Measurements from ENCODE around the gene VTN. TPM values are rescaled to one million over a fixed set of nuclear protein-coding genes. Genes with fewer than 3 reads are reported as not detected.

The VTN gene
- total and polyA plus RNA-seq, 2 experiments from 2014 or later, result 0.16 TPM; not detected in 1

DNA sequence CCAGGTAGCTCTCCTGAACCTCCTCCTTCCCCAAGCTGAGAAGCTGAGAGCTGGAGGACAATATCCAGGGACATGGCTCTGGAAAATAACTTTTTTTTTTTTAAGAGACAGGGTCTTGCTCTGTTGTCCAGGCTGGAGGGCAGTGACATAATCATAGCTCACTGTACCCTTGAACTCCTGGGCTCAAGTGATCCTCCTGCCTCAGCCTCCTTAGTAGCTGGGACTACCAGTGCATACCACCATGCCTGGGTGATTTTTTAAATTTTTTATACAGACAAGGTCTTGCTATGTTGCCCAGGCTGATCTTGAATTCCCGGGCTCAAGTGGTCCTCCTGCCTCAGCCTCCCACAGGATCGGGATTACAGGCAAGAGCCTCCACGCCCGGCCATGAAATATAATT is 29.7 kb upstream of the VTN start (continued):
- TF ChIP-seq, protein P1, sequence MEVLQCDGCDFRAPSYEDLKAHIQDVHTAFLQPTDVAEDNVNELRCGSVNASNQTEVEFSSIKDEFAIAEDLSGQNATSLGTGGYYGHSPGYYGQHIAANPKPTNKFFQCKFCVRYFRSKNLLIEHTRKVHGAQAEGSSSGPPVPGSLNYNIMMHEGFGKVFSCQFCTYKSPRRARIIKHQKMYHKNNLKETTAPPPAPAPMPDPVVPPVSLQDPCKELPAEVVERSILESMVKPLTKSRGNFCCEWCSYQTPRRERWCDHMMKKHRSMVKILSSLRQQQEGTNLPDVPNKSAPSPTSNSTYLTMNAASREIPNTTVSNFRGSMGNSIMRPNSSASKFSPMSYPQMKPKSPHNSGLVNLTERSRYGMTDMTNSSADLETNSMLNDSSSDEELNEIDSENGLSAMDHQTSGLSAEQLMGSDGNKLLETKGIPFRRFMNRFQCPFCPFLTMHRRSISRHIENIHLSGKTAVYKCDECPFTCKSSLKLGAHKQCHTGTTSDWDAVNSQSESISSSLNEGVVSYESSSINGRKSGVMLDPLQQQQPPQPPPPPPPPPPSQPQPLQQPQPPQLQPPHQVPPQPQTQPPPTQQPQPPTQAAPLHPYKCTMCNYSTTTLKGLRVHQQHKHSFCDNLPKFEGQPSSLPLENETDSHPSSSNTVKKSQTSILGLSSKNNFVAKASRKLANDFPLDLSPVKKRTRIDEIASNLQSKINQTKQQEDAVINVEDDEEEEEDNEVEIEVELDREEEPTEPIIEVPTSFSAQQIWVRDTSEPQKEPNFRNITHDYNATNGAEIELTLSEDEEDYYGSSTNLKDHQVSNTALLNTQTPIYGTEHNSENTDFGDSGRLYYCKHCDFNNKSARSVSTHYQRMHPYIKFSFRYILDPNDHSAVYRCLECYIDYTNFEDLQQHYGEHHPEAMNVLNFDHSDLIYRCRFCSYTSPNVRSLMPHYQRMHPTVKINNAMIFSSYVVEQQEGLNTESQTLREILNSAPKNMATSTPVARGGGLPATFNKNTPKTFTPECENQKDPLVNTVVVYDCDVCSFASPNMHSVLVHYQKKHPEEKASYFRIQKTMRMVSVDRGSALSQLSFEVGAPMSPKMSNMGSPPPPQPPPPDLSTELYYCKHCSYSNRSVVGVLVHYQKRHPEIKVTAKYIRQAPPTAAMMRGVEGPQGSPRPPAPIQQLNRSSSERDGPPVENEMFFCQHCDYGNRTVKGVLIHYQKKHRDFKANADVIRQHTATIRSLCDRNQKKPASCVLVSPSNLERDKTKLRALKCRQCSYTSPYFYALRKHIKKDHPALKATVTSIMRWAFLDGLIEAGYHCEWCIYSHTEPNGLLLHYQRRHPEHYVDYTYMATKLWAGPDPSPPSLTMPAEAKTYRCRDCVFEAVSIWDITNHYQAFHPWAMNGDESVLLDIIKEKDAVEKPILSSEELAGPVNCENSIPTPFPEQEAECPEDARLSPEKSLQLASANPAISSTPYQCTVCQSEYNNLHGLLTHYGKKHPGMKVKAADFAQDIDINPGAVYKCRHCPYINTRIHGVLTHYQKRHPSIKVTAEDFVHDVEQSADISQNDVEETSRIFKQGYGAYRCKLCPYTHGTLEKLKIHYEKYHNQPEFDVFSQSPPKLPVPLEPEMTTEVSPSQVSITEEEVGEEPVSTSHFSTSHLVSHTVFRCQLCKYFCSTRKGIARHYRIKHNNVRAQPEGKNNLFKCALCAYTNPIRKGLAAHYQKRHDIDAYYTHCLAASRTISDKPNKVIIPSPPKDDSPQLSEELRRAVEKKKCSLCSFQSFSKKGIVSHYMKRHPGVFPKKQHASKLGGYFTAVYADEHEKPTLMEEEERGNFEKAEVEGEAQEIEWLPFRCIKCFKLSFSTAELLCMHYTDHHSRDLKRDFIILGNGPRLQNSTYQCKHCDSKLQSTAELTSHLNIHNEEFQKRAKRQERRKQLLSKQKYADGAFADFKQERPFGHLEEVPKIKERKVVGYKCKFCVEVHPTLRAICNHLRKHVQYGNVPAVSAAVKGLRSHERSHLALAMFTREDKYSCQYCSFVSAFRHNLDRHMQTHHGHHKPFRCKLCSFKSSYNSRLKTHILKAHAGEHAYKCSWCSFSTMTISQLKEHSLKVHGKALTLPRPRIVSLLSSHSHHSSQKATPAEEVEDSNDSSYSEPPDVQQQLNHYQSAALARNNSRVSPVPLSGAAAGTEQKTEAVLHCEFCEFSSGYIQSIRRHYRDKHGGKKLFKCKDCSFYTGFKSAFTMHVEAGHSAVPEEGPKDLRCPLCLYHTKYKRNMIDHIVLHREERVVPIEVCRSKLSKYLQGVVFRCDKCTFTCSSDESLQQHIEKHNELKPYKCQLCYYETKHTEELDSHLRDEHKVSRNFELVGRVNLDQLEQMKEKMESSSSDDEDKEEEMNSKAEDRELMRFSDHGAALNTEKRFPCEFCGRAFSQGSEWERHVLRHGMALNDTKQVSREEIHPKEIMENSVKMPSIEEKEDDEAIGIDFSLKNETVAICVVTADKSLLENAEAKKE (CRISPR knock-in tag; IDR thresholded peaks at IDR 0.05), result no peak
- no peak for TF ChIP-seq ZNF114 (CRISPR knock-in tag; IDR thresholded peaks at IDR 0.05)

DNA sequence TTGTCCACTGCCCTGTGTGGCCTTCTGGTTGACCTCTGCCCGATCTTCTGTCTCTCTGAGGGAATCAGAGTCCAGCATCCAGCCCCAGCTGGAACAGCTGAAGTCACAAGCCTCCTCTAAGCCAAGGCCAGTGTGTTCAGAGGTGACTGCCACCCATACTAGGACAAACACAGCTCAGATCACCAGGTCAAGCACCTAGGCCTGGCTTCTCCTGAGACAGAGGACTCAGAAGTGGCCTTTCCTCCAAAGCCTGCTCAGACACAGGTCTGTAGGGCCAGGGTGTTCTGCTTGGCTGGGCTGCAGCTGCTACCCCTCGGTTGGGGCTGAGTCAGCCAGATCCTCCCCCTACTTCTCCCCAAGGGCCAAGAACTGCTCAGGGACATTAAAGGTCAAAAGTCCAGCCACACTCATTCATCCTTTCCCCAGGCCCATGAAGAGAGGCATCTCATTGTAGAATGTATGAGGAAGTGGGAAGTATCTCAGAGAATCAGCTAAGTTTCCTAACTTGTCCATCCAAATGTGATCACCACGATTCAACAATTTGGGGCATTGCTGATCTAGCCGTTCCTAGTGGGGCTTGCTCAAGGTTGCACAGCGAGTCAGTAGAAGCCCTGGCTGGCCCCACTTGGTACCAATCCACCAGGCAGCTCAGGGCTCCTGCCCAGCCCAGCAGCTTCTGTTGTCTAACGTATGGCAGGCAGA is 28.3 kb upstream of the VTN start:
- Mint-ChIP-seq H3K27ac (no peak overlapping the region), H3K9me3 (no peaks in the 10 kb centered on the region), H3K36me3 (ENCODE audit: low read depth) (peaks cover 12% of the 10 kb centered on the region), H3K27me3 (ENCODE audit: insufficient read depth, low read depth, poor library complexity) (peaks cover 14% of the 10 kb centered on the region), H3K4me1 (peaks cover 30% of the 10 kb centered on the region), H3K4me3 (no peak overlapping the region)
- no peak for DNase-seq (ENCODE audit: low spot score)
- no peaks in the 10 kb centered on the region for H3K36me3 ChIP-seq (ENCODE audit: insufficient read depth)
- H3K79me2 ChIP-seq (replicated peaks; ENCODE audit: insufficient read depth), result no peaks in the 10 kb centered on the region
- H3K27ac ChIP-seq (ENCODE audit: low read depth), result no peak overlapping the region
- peaks cover 19% of the 10 kb centered on the region for H3K4me1 ChIP-seq (ENCODE audit: insufficient read depth)
- no peaks in the 10 kb centered on the region; the same call in 1 of the 2 replicates for H4K20me1 ChIP-seq (replicated peaks; ENCODE audit: insufficient read depth)
- H3K27me3 ChIP-seq (ENCODE audit: insufficient read depth), result peaks cover under 1% of the 10 kb centered on the region
- no peaks in the 10 kb centered on the region for H3F3A ChIP-seq (replicated peaks; ENCODE audit: low read depth)
- no peak overlapping the region for H3K4me2 ChIP-seq
- ATAC-seq, result no peak
- no peaks in the 10 kb centered on the region for H3K9me2 ChIP-seq (ENCODE audit: insufficient read depth)
- no peak overlapping the region for H3K4me3 ChIP-seq
- H2AFZ ChIP-seq, result no peak overlapping the region
- TF ChIP-seq CREB1 (CRISPR knock-in tag; IDR thresholded peaks at IDR 0.05; ENCODE audit: low read depth) (no peak), ZNF114 (CRISPR knock-in tag; IDR thresholded peaks at IDR 0.05) (no peak), JUNB (IDR thresholded peaks at IDR 0.05; ENCODE audit: unreplicated experiment) (no peak), EZH2 (IDR thresholded peaks at IDR 0.05; ENCODE audit: low read depth, unreplicated experiment) (no peak)
- TF ChIP-seq, protein P2, sequence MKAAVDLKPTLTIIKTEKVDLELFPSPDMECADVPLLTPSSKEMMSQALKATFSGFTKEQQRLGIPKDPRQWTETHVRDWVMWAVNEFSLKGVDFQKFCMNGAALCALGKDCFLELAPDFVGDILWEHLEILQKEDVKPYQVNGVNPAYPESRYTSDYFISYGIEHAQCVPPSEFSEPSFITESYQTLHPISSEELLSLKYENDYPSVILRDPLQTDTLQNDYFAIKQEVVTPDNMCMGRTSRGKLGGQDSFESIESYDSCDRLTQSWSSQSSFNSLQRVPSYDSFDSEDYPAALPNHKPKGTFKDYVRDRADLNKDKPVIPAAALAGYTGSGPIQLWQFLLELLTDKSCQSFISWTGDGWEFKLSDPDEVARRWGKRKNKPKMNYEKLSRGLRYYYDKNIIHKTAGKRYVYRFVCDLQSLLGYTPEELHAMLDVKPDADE (IDR thresholded peaks at IDR 0.05), result no peak
- TF ChIP-seq, protein P1 (CRISPR knock-in tag; IDR thresholded peaks at IDR 0.05), result no peak

Measured in GM23338 (cell line).